Tibial nerve (tissue), 4 donors: Measurements from ENCODE around the gene LTB4R. TPM values are rescaled to one million over a fixed set of nuclear protein-coding genes. Genes with fewer than 3 reads are reported as not detected.

Experiments used
- DNase-seq, 2 donors: peaks; one replicate each; pipeline ENCODE4 v3.0.0-alpha.2; 2019; ENCODE audit warnings: low spot score in 2 of 2
- H3K27ac ChIP-seq, 4 donors: fragments of 200-600 bp; sonication (generic) in 3 of 4; one replicate each; pipeline ENCODE4 v1.5.1; 2017 to 2019; ENCODE audit warnings: mild to moderate bottlenecking in 1 of 4
- H3K27me3 ChIP-seq, 2 donors: fragments of 200-600 bp; sonication (generic) in 1 of 2; one replicate each; pipeline versions ENCODE4 v1.5.1 to v1.6.0; 2017 to 2019
- H3K36me3 ChIP-seq, 3 donors: fragments of 200-600 bp; sonication (generic); one replicate each; pipeline ENCODE4 v1.5.1; 2018 to 2019
- H3K4me1 ChIP-seq, 4 donors: fragments of 200-600 bp; sonication (generic) in 3 of 4; one replicate each; pipeline ENCODE4 v1.5.1; 2017 to 2019
- H3K4me3 ChIP-seq, 4 donors: fragments of 200-600 bp; sonication (generic) in 3 of 4; one replicate each; pipeline ENCODE4 v1.5.1; 2017 to 2019; ENCODE audit warnings: mild to moderate bottlenecking in 1 of 4, moderate library complexity in 1 of 4
- H3K9me3 ChIP-seq, 4 donors: fragments of 200-600 bp; sonication (generic) in 3 of 4; one replicate each; pipeline ENCODE4 v1.5.1; 2017 to 2019
- CTCF ChIP-seq, 5 experiments: fragments of 200-600 bp in 3 of 5; fragments of 450-650 bp in 2 of 5; sonication (generic) in 3 of 5; IDR thresholded peaks; one replicate each; pipeline ENCODE4 v1.5.1; 2016 to 2019; ENCODE audit warnings: antibody characterized with exemption in 5 of 5, mild to moderate bottlenecking in 3 of 5, moderate library complexity in 2 of 5
- EP300 ChIP-seq, 2 donors: sonication (generic); formaldehyde crosslinking; IDR thresholded peaks; one replicate each; pipeline ENCODE4 v1.6.1; 2017; ENCODE audit warnings: antibody characterized with exemption in 2 of 2, mild to moderate bottlenecking in 1 of 2
- POLR2A ChIP-seq, 2 donors: fragments of 450-650 bp; IDR thresholded peaks; one replicate each; pipeline ENCODE4 v1.6.1; 2017; ENCODE audit warnings: antibody characterized with exemption in 2 of 2, mild to moderate bottlenecking in 2 of 2, moderate library complexity in 2 of 2
- WGBS, 2 donors: methylation state at CpG; one replicate each; pipeline ENCODE4 v1.1.5; 2018; 5-methylcytosine and 5-hydroxymethylcytosine counted together
- total RNA-seq, 4 donors: library from RNA; depleted of rRNA; stranded (reverse); fragments of >200 nt; gene quantifications; one replicate each; pipeline ENCODE4 v1.1.0, GENCODE V29; 2016

The LTB4R gene
- total RNA-seq, 4 donors from 2014 or later, result 8.4 to 14.4 (median 11.8) TPM

GRCh38 chr14:24290746-24291145, 20.6 kb upstream of the LTB4R start:
- TF ChIP-seq POLR2A (IDR thresholded peaks at IDR 0.05) (no peak), EP300 (IDR thresholded peaks at IDR 0.05) (no peak), CTCF (IDR thresholded peaks at IDR 0.05) (no peak)
- DNase-seq, result no peak
- WGBS, 2 donors, result 72 to 87% methylated on average over 9 of the region's 9 CpGs

GRCh38 chr14:24291446-24292117, 19.7 kb upstream of the LTB4R start:
- Histone ChIP-seq H3K27me3 (no peaks in the 10 kb centered on the region), H3K36me3 (peaks cover 0 to 71% (median 17%) of the 10 kb centered on the region in 3 donors), H3K27ac (no peak overlapping the region), H3K4me3 (no peak overlapping the region), H3K4me1 (peaks cover 0 to 3% (median 0%) of the 10 kb centered on the region in 4 donors), H3K9me3 (no peaks in the 10 kb centered on the region)
- no peak for TF ChIP-seq EP300 (IDR thresholded peaks at IDR 0.05)
- TF ChIP-seq POLR2A (IDR thresholded peaks at IDR 0.05), result no peak
- no peak for TF ChIP-seq CTCF (IDR thresholded peaks at IDR 0.05)
- 85 to 92% methylated on average over 3 of the region's 3 CpGs for WGBS, 2 donors
- no peak for DNase-seq

More at GRCh38 chr14:24290746-24291145, 20.6 kb upstream of the LTB4R start:
- H3K4me1 ChIP-seq, result no peaks in the 10 kb centered on the region
- H3K9me3 ChIP-seq, result no peaks in the 10 kb centered on the region
- H3K27me3 ChIP-seq, result no peaks in the 10 kb centered on the region
- peaks cover 0 to 63% (median 13%) of the 10 kb centered on the region in 3 donors for H3K36me3 ChIP-seq
- no peak overlapping the region for H3K4me3 ChIP-seq
- no peak overlapping the region for H3K27ac ChIP-seq

GRCh38 chr14:24292118-24292807, 19.0 kb upstream of the LTB4R start:
- H3K36me3 ChIP-seq, result peaks cover 0 to 71% (median 17%) of the 10 kb centered on the region in 3 donors
- peaks cover 0 to 10% (median 0%) of the 10 kb centered on the region in 4 donors for H3K4me1 ChIP-seq
- no peak overlapping the region for H3K27ac ChIP-seq
- no peak for DNase-seq
- no peaks in the 10 kb centered on the region for H3K27me3 ChIP-seq
- no peaks in the 10 kb centered on the region for H3K9me3 ChIP-seq
- no peak overlapping the region for H3K4me3 ChIP-seq
- TF ChIP-seq POLR2A (IDR thresholded peaks at IDR 0.05) (no peak), EP300 (IDR thresholded peaks at IDR 0.05) (no peak), CTCF (IDR thresholded peaks at IDR 0.05) (no peak)
- WGBS, 2 donors, result 84 to 88% methylated on average over 9 to 11 of the region's 11 CpGs

- Histone ChIP-seq H3K4me1 (peaks cover 0 to 22% (median 2%) of the 10 kb centered on the region in 4 donors), H3K36me3 (peaks cover 0 to 71% (median 17%) of the 10 kb centered on the region in 3 donors), H3K9me3 (no peaks in the 10 kb centered on the region), H3K4me3 (no peak overlapping the region), H3K27ac (no peak overlapping the region), H3K27me3 (no peaks in the 10 kb centered on the region)
- no peak for DNase-seq
- 88 to 91% methylated on average over 2 of the region's 2 CpGs for WGBS, 2 donors
- TF ChIP-seq EP300 (IDR thresholded peaks at IDR 0.05), result no peak
- no peak for TF ChIP-seq POLR2A (IDR thresholded peaks at IDR 0.05)
- TF ChIP-seq CTCF (IDR thresholded peaks at IDR 0.05), result no peak
These were observed 17.8 kb upstream of the LTB4R start for GRCh38 chr14:24293525-24293924.
